Stimulated activated CD8-positive, alpha-beta memory T cell treated with anti-CD3 and anti-CD28 coated beads, Interleukin-2, amount 100 ng/mL, for 48 hours (primary cell): ENCODE measurements around the gene PCDHGA1.
"Not testable (repeated sequence)": the region's sequence is repeated elsewhere in the genome, so short reads cannot be mapped to it uniquely, and the experiment has no call there.

Experiments
- DNase-seq, 2 donors: peaks; one replicate each; pipeline ENCODE4 v3.0.0-alpha.2; 2020; ENCODE audit warnings: low read depth in 2 of 2

PCDHGA1 gene

DNA sequence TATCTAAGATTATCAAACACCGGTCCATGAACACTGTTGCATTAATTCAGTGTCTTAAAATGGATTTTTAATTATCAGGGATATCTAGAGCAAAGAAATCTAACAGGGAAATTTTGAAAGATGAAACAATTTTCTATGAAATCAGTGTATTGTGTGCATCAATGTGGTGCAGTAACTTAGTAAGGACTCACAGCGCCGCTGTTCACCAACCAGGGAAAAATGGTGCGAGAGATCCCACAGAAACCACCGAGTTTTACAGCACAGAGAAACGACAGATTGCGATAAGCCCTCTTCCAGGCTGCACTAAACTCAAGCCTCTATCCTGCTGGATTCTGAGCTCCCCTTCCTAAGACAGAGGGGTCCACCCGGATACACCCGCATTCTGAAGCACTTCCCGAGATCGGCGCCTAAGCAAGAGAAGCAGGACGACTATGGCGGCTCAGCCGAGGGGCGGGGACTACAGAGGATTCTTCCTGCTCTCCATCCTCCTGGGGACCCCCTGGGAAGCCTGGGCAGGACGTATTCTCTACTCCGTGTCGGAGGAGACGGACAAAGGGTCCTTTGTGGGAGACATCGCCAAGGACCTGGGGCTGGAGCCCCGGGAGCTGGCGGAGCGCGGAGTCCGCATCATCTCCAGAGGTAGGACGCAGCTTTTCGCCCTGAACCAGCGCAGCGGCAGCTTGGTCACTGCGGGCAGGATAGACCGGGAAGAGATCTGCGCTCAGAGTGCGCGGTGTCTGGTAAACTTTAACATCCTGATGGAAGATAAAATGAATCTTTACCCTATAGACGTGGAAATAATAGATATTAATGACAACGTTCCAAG is 52.4 kb downstream of the PCDHGA1 start, which contains the start of gene PCDHGA7:
PCDHGA7 (plus strand) TSS at position 274 of the 826 bp plus-strand sequence; CDS start at position 432, 158 bp downstream.
- no peak for DNase-seq

DNA sequence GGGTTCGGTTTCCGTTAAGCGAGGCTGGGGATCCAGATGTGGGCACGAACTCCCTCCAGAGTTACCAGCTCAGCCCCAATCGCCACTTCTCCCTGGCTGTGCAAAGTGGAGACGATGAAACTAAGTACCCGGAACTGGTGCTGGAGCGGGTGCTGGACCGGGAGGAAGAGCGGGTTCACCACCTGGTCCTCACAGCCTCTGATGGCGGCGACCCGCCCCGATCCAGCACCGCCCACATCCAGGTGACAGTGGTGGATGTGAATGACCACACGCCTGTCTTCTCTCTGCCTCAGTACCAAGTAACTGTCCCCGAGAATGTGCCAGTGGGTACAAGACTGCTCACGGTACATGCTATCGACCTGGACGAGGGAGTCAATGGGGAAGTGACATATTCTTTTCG is 53.0 kb downstream of the PCDHGA1 start:
- DNase-seq = no peak

DNA sequence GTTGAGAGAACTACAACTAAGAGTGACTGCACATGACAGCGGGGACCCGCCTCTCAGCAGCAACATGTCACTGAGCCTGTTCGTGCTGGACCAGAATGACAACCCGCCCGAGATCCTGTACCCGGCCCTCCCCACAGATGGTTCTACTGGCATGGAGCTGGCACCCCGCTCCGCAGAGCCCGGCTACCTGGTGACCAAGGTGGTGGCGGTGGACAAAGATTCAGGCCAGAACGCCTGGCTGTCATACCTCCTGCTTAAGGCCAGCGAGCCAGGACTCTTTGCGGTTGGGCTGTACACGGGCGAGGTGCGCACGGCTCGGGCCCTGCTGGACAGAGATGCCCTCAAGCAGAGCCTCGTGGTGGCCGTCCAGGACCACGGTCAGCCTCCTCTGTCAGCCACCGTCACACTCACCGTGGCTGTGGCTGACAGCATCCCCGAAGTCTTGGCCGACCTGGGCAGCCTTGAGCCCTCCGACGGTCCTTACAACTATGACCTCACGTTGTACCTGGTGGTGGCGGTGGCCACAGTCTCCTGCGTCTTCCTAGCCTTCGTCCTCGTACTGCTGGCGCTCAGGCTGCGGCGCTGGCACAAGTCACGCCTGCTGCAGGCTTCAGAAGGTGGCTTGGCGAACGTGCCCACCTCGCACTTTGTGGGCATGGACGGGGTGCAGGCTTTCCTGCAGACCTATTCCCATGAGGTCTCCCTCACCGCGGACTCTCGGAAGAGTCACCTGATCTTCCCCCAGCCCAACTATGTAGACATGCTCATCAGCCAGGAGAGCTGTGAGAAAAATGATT is 54.4 kb downstream of the PCDHGA1 start:
- DNase-seq = no peak

DNA sequence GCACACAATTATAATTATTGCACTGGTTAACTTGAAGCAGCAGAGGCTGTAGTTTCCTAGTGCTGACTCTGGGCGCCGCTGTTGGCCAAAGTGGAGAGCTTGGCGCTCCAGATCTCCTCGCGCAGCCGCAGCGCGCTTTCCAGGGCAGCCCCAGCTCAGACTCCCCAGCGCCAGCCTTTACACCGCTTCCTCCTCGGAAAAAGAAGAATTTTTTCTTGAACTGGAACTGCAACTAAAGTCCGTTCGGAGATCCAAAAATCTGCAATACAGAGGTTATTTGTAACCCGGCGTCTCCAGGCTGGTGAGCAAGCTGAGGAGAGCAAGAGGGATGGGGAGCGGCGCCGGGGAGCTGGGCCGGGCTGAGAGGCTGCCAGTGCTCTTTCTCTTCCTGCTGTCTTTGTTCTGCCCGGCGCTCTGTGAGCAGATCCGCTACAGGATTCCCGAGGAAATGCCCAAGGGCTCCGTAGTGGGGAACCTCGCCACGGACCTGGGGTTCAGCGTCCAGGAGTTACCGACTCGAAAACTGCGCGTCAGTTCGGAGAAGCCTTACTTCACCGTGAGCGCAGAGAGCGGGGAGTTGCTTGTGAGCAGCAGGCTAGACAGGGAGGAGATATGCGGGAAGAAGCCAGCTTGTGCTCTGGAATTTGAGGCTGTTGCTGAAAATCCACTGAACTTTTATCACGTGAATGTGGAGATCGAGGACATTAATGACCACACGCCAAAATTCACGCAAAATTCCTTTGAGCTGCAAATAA is 57.4 kb downstream of the PCDHGA1 start, which contains the start of gene PCDHGB4:
PCDHGB4 (plus strand) TSS at position 142 of the 755 bp plus-strand sequence; CDS start at position 329, 187 bp downstream.
- not testable (repeated sequence) for DNase-seq

- no peak for DNase-seq
These were observed 58.3 kb downstream of the PCDHGA1 start for GRCh38 chr5:141388661-141389060.

- no peak for DNase-seq
These were observed 59.1 kb downstream of the PCDHGA1 start for GRCh38 chr5:141389153-141390042.

DNA sequence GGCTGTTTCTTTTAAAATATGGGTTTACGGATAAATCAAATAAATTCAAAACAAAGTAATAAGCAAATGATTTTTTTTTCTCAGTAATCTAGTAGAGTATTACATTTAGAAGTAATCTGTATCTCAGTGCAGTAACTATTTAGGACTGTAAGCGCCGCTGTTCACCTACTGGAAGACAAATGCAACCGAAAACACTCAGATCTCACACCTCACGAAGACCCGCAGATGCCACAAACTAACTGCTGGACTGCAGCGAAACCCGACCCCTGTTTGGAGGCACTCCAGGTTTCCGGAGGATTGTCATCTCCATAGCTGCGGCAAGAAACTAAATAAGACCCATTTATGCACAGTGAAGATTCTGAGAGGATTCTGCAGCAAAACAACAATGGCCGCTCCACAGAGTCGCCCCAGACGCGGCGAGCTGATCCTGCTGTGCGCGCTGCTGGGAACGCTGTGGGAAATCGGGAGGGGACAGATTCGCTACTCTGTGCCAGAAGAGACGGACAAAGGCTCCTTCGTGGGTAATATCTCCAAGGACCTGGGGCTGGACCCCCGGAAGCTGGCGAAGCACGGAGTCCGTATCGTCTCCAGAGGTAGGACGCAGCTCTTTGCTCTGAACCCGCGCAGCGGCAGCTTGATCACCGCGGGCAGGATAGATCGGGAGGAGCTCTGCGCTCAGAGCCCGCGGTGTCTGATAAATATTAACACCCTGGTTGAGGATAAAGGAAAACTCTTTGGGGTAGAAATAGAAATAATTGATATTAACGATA is 62.3 kb downstream of the PCDHGA1 start, which contains the start of gene PCDHGA8:
PCDHGA8 (plus strand) TSS at position 205 of the 770 bp plus-strand sequence; CDS start at position 386, 181 bp downstream.
- no peak for DNase-seq

DNA sequence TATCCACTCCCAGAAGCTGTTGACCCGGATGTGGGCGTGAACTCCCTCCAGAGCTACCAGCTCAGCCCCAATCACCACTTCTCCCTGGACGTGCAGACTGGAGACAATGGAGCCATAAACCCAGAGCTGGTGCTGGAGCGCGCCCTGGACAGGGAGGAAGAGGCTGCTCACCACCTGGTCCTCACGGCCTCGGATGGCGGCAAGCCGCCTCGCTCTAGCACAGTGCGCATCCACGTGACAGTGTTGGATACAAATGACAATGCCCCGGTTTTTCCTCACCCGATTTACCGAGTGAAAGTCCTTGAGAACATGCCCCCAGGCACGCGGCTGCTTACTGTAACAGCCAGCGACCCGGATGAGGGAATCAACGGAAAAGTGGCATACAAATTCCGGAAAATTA is 63.0 kb downstream of the PCDHGA1 start:
- DNase-seq = no peak

GRCh38 chr5:141394401-141395187 is 64.3 kb downstream of the PCDHGA1 start:
- DNase-seq = not testable (repeated sequence)

DNA sequence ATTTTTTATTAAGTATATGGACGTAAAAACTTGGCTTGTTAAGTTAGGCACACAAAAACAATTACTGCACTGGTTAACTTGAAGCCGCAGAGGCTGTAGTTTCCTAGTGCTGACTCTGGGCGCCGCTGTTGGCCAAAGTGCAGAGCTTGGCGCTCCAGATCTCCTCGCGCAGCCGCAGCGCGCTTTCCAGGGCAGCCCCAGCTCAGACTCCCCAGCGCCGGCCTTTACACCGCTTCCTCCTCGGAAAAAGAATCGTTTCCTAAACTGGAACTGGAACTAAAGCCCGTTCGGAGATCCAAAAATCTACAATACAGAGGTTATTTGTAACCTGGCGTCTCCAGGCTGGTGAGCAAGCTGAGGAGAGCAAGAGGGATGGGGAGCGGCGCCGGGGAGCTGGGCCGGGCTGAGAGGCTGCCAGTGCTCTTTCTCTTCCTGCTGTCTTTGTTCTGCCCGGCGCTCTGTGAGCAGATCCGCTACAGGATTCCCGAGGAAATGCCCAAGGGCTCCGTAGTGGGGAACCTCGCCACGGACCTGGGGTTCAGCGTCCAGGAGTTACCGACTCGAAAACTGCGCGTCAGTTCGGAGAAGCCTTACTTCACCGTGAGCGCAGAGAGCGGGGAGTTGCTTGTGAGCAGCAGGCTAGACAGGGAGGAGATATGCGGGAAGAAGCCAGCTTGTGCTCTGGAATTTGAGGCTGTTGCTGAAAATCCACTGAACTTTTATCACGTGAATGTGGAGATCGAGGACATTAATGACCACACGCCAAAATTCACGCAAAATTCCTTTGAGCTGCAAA is 67.6 kb downstream of the PCDHGA1 start, which contains the start of gene PCDHGB5:
PCDHGB5 (plus strand) TSS at position 192 of the 796 bp plus-strand sequence; CDS start at position 373, 181 bp downstream.
- not testable (repeated sequence) for DNase-seq

DNA sequence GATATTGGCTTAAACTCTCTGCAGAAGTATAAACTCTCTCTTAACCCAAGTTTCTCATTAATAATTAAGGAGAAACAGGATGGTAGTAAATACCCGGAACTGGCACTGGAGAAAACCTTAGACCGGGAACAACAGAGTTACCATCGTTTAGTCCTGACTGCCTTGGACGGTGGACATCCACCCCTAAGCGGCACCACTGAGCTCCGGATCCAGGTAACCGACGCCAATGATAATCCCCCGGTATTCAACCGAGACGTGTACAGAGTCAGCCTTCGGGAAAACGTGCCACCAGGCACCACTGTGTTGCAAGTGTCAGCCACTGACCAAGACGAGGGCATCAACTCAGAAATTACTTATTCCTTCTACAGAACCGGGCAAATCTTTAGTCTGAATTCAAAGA is 68.3 kb downstream of the PCDHGA1 start:
- DNase-seq = no peak

DNA sequence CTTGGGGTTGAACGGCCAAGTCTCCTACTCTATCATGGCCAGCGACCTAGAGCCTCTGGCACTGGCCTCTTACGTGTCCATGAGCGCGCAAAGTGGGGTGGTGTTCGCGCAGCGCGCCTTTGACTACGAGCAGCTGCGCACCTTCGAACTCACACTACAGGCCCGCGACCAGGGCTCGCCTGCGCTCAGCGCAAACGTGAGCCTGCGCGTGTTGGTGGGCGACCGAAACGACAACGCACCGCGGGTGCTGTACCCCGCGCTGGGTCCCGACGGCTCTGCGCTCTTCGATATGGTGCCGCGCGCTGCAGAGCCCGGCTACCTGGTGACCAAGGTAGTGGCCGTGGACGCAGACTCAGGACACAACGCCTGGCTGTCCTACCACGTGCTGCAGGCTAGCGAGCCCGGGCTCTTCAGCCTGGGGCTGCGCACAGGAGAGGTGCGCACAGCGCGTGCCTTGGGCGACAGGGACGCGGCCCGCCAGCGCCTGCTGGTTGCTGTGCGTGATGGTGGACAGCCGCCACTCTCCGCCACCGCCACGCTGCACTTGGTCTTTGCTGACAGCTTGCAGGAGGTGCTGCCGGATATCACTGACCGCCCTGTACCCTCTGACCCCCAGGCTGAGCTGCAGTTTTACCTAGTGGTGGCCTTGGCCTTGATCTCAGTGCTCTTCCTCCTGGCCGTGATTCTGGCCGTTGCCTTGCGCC is 69.4 kb downstream of the PCDHGA1 start:
- DNase-seq = no peak

GRCh38 chr5:141402553-141403243 is 72.4 kb downstream of the PCDHGA1 start, which contains the start of gene PCDHGA9:
Gene PCDHGA9 (plus strand): TSS chr5:141402778. CDS start chr5:141402953, 175 bp downstream.
- DNase-seq = no peak

DNA sequence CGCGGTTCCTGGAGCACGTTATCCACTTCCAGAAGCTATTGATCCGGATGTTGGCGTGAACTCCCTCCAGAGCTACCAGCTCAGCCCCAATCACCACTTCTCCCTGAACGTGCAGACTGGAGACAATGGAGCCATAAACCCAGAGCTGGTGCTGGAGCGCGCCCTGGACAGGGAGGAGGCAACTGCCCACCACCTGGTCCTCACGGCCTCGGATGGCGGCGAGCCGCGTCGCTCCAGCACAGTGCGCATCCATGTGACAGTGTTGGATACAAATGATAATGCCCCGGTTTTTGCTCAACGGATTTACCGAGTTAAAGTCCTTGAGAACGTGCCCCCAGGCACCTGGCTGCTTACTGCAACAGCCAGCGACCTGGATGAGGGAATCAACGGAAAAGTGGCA is 73.1 kb downstream of the PCDHGA1 start:
- DNase-seq = no peak

GRCh38 chr5:141407790-141408505 is 77.6 kb downstream of the PCDHGA1 start, which contains the start of gene PCDHGB6:
Gene PCDHGB6 (plus strand): TSS chr5:141408021. CDS start chr5:141408203, 182 bp downstream.
- DNase-seq = not testable (repeated sequence)
